Pancreas (tissue), 10 donors: ENCODE data around the gene OR2T8. TPM values are rescaled to one million over a fixed set of nuclear protein-coding genes. Genes with fewer than 3 reads are reported as not detected.

Experiments used
- ATAC-seq, 4 donors: fragments of 200-7000 bp; cut with Tn5 transposase; one replicate each; pipeline versions ENCODE4 v1.8.0 to v1.9.1; 2020; ENCODE audit warnings: mild to moderate bottlenecking in 4 of 4, moderate library complexity in 4 of 4
- DNase-seq, 6 donors: peaks; one replicate each; pipeline ENCODE4 v3.0.0-alpha.2; 2020
- FAIRE-seq: peaks from 2 replicates; lab custom pipeline; 2012; peaks lifted over from hg19 to GRCh38; lab: Jason Lieb, UNC
- H3K27ac ChIP-seq, 4 donors: fragments of 200-600 bp; sonication (generic); 1 replicate in 3 of 4; 2 replicates in 1 of 4; pipeline versions ENCODE4 v1.5.0 to v1.8.0; 2020
- H3K27me3 ChIP-seq, 4 donors: fragments of 200-600 bp; one replicate each; pipeline ENCODE4 v1.8.0; 2021
- H3K36me3 ChIP-seq, 3 donors: fragments of 200-600 bp; sonication (generic) in 1 of 3; one replicate each; pipeline versions ENCODE4 v1.5.0 to v1.8.0; 2020 to 2021
- H3K4me1 ChIP-seq, 3 donors: fragments of 200-600 bp; one replicate each; pipeline ENCODE4 v1.8.0; 2021
- H3K4me3 ChIP-seq, 4 donors: fragments of 200-600 bp; sonication (generic) in 2 of 4; one replicate each; pipeline versions ENCODE4 v1.5.0 to v1.8.0; 2020 to 2021
- H3K9me3 ChIP-seq, 4 donors: fragments of 200-600 bp; one replicate each; pipeline ENCODE4 v1.8.0; 2021
- WGBS, 2 donors: extraction: QIAGEN DNeasy Blood & Tissue Kit; methylation state at CpG; one replicate each; pipeline ENCODE4 v1.1.7; 2013; 5-methylcytosine and 5-hydroxymethylcytosine counted together
- intact Hi-C, 3 donors: fragments of 100-400 bp; cut with DNase I; formaldehyde crosslinking; loops; one replicate each; pipeline versions ENCODE4 v1.11.1 to v1.14.2; 2022
- polyA plus RNA-seq, 2 donors: library from polyadenylated mRNA; stranded (reverse); fragments of 200-250 nt; gene quantifications; one replicate each; pipeline ENCODE4 v1.2.3, GENCODE V29; 2013
- total RNA-seq, 6 donors: library from RNA; stranded (reverse); fragmentation: NEBNext Ultra II Directional in 4 of 6; extraction: Animal tissue kit (Norgen Biotek cat#: 25700) in 4 of 6; gene quantifications; one replicate each; pipeline versions ENCODE4 v1.2.1 to v1.2.4, GENCODE V29; 2021 to 2023
- TF ChIP-seq, protein P1 (sequence below), 4 donors: fragments of 200-600 bp; sonication (generic) in 3 of 4; IDR thresholded peaks; one replicate each; pipeline versions ENCODE4 v1.5.0 to v1.8.0; 2021; ENCODE audit warnings: antibody characterized with exemption in 4 of 4
- donor health status: healthy with polysubstance abuse.
- donor health status: DM: no; HTN: no; CAD: no; lungs with moderate emphysema.
- donor health status: DM: no; HTN: no; CAD: no.
- donor health status: control.
- donor health status: control.
- donor health status: Bipolar disorder and iron deficiency.
- donor health status: DM: yes; HTN: yes; CAD: no.
- donor health status: DM: no; HTN: no; CAD: no.
- donor health status: DM: no; HTN: no; CAD: no.
- donor health status: DM: yes; HTN: yes; CAD: no.

OR2T8 gene
- total and polyA plus RNA-seq, 8 donors, result not detected

DNA sequence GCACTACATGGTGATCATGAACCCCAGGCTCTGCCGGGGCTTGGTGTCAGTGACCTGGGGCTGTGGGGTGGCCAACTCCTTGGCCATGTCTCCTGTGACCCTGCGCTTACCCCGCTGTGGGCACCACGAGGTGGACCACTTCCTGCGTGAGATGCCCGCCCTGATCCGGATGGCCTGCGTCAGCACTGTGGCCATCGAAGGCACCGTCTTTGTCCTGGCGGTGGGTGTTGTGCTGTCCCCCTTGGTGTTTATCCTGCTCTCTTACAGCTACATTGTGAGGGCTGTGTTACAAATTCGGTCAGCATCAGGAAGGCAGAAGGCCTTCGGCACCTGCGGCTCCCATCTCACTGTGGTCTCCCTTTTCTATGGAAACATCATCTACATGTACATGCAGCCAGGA is 24.1 kb upstream of the OR2T8 start:
- intact Hi-C loops, result no loop called here
- Histone ChIP-seq H3K27me3 (no peaks in the 10 kb centered on the region), H3K4me1 (no peaks in the 10 kb centered on the region), H3K36me3 (no peaks in the 10 kb centered on the region), H3K4me3 (no peak overlapping the region), H3K27ac (no peak overlapping the region), H3K9me3 (no peaks in the 10 kb centered on the region)
- ATAC-seq (no peak), DNase-seq (peak in 1 of 6 donors; percentile 42), FAIRE-seq (no peak)
- WGBS, 2 donors, result 75 to 84% methylated on average over 14 of the region's 14 CpGs
- TF ChIP-seq, protein P1, sequence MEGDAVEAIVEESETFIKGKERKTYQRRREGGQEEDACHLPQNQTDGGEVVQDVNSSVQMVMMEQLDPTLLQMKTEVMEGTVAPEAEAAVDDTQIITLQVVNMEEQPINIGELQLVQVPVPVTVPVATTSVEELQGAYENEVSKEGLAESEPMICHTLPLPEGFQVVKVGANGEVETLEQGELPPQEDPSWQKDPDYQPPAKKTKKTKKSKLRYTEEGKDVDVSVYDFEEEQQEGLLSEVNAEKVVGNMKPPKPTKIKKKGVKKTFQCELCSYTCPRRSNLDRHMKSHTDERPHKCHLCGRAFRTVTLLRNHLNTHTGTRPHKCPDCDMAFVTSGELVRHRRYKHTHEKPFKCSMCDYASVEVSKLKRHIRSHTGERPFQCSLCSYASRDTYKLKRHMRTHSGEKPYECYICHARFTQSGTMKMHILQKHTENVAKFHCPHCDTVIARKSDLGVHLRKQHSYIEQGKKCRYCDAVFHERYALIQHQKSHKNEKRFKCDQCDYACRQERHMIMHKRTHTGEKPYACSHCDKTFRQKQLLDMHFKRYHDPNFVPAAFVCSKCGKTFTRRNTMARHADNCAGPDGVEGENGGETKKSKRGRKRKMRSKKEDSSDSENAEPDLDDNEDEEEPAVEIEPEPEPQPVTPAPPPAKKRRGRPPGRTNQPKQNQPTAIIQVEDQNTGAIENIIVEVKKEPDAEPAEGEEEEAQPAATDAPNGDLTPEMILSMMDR (IDR thresholded peaks at IDR 0.05), result no peak

DNA sequence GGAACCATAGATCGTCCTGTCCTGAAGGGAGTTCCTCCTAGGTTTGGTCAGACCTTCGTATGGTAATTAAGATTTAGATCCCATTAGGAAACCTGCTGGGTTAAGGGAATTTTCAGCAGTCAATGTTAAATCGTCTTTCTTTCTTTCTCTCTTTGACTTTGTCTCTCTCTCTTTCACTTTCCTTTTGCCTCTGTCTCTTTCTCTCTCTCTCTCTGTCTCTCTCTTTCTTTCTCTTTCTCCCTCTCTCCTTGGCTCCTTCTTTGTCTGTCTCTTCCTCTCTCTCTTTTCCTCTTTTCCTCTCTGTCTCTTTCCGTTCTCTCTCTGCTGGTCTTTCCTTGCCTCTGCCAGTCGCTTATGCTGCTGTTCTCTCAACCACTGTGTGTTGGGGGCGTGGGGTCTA is 15.9 kb upstream of the OR2T8 start:
- 51 to 66% methylated on average over 6 of the region's 6 CpGs for WGBS, 2 donors
- Histone ChIP-seq H3K36me3 (no peaks in the 10 kb centered on the region), H3K27ac (no peak overlapping the region), H3K4me1 (no peaks in the 10 kb centered on the region), H3K4me3 (no peak overlapping the region), H3K9me3 (no peaks in the 10 kb centered on the region), H3K27me3 (no peaks in the 10 kb centered on the region)
- DNase-seq, result no peak
- TF ChIP-seq, protein P1 (IDR thresholded peaks at IDR 0.05), result no peak
- ATAC-seq, result no peak
- intact Hi-C loops, result no loop called here
- FAIRE-seq, result no peak

DNA sequence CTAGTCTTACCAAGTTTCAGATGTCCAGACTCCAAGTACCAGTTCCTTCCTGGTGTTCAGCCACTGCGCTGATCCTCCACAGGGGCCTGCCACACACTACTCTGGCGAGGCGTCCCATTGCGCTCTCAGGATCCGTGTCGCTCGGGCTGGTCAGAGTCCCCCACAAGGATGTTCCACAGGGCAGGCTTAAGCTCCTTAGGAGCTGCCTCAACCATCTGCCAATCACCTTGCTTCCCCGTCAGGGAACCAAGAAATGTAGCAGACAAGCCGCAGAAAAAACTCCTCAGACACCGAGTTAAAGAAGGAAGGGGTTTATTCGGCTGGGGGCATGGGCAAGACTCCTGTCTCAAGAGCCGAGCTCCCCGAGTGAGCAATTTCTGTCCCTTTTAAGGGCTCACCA is 14.9 kb upstream of the OR2T8 start:
- Histone ChIP-seq H3K27me3 (no peaks in the 10 kb centered on the region), H3K4me1 (no peaks in the 10 kb centered on the region), H3K4me3 (no peak overlapping the region), H3K36me3 (no peaks in the 10 kb centered on the region), H3K27ac (no peak overlapping the region), H3K9me3 (no peaks in the 10 kb centered on the region)
- DNase-seq (no peak), ATAC-seq (no peak), FAIRE-seq (no peak)
- TF ChIP-seq, protein P1 (IDR thresholded peaks at IDR 0.05), result no peak
- intact Hi-C loops, result no loop called here
- WGBS, 2 donors, result 78 to 86% methylated on average over 13 of the region's 13 CpGs

DNA sequence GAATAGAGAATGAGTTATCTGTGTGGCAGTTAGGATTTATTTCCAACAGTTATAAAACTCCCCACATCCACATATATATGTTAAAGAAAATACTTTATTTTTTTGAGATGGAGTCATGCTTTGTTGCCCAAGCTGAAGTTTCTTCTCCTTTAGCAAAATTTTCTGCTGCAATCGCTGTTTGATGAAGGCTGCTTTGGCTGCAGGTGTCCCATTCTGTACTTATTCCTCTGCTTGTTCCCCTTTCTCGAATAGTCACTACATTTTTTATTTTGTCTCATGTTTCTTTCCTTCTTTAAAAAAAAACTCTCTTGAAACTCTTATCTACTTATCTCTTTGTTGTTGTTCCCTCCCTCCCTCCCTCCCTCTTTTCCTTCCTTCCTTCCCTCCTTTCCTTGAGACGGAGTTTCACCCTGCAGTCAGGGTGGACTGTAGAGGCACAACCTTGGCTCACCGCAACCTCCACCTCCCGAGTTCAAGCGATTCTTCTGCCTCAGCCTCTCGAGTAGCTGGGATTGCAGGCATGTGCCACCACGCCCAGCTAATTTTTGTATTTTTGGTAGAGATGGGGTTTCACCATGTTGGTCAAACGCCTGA is 14.0 kb upstream of the OR2T8 start:
- ATAC-seq (no peak), FAIRE-seq (no peak), DNase-seq (no peak)
- H3K4me1 ChIP-seq, result no peaks in the 10 kb centered on the region
- intact Hi-C loops, result no loop called here
- no peaks in the 10 kb centered on the region for H3K9me3 ChIP-seq
- H3K36me3 ChIP-seq, result no peaks in the 10 kb centered on the region
- no peak overlapping the region for H3K4me3 ChIP-seq
- H3K27ac ChIP-seq, result no peak overlapping the region
- no peaks in the 10 kb centered on the region for H3K27me3 ChIP-seq
- WGBS, 2 donors, result 62 to 65% methylated on average over 9 of the region's 9 CpGs
- TF ChIP-seq, protein P1 (IDR thresholded peaks at IDR 0.05), result no peak

DNA sequence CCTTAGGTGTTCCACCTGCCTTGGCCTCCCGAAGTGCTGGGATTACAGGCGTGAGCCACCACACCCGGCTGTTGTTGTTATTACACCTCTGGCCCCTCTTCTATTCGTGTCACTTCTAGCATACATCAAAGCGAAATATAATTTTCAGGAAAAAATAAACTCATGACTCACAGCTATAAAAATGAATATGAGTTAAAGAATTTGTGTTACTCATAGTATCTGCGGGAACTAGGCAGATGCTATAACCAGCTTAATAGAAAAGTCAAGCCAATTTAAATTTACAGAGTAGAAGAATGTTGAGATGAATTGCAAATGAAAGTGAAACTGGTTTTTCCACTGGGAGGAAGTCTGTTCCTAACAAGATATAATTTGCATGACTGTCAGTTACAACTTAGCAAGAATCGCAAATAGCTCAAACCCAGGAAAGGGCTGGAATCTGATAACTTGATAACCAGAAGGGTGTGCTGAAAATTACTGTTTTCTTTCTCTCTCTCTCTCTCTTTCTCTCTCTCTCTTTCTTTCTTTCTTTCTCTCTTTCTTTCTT is 13.5 kb upstream of the OR2T8 start:
- intact Hi-C loops, result no loop called here
- no peaks in the 10 kb centered on the region for H3K4me1 ChIP-seq
- FAIRE-seq, result no peak
- no peak overlapping the region for H3K4me3 ChIP-seq
- no peaks in the 10 kb centered on the region for H3K27me3 ChIP-seq
- no peaks in the 10 kb centered on the region for H3K9me3 ChIP-seq
- 44 to 50% methylated on average over 7 of the region's 7 CpGs for WGBS, 2 donors
- peak in 2 of 4 donors; percentile 25 to 58 for ATAC-seq
- no peak for DNase-seq
- H3K36me3 ChIP-seq, result no peaks in the 10 kb centered on the region
- TF ChIP-seq, protein P1 (IDR thresholded peaks at IDR 0.05), result no peak
- no peak overlapping the region for H3K27ac ChIP-seq
